ENCODE results near the gene ELP4. TPM values are rescaled to one million over a fixed set of nuclear protein-coding genes. Genes with fewer than 3 reads are reported as not detected.

Gene ELP4
- total and polyA plus RNA-seq, 5 donors from 2014 or later: 21.0 to 24.2 (median 21.4) TPM

- H3K27me3 ChIP-seq (ENCODE audit: control insufficient read depth, insufficient read depth, low read length): no peaks in the 10 kb centered on the region
- H3K9me3 Mint-ChIP-seq: peaks cover 0 to 1% (median 0%) of the 10 kb centered on the region in 7 donors
- H3K27ac ChIP-seq (ENCODE audit: insufficient read depth, low read length, poor library complexity, severe bottlenecking): no peak overlapping the region
- H3K4me3 Mint-ChIP-seq: no peak overlapping the region
- H3K36me3 ChIP-seq (ENCODE audit: control insufficient read depth, insufficient read depth, low read length): peaks cover 5% of the 10 kb centered on the region
- no peak for DNase-seq
- H3K27ac Mint-ChIP-seq: no peak overlapping the region
- H3K27me3 Mint-ChIP-seq: no peaks in the 10 kb centered on the region
- H3K36me3 Mint-ChIP-seq: peaks cover 27% of the 10 kb centered on the region
- no peak for ATAC-seq (ENCODE audit: low read depth in 2 of 2)
- peaks cover 0 to 3% (median 0%) of the 10 kb centered on the region in 4 donors for H3K4me1 Mint-ChIP-seq
- no peaks in the 10 kb centered on the region for H3K9me3 ChIP-seq (ENCODE audit: control insufficient read depth in 2 of 2, low read length in 2 of 2)
- H3K4me3 ChIP-seq (ENCODE audit: low read depth, low read length): no peak overlapping the region
- H3K4me1 ChIP-seq (ENCODE audit: control insufficient read depth, insufficient read depth, low read length, poor library complexity, severe bottlenecking): no peaks in the 10 kb centered on the region
Measured at GRCh38 chr11:31601635-31602282, 92.2 kb downstream of the ELP4 start.

DNA sequence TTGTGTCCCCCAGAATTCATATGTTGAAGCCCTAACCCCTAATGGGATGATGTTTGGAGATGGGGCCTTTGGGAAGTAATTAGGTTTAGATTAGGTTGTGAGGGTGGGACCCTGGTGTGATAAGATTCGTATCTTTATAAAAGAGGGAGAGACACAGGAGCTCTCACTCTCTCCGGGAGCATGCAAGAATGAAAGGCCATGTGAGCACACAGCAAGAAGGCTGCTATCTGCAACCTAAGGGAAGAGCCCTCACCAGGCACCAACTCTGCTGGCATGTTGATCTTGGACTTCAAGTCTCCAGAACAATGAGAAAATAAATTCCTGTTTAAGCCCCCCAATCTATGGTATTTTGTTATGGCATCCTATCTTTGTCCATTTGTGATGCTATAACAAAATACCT, 97.3 kb downstream of the ELP4 start:
- H3K9me3 ChIP-seq (ENCODE audit: control insufficient read depth in 2 of 2, low read length in 2 of 2): no peaks in the 10 kb centered on the region
- no peaks in the 10 kb centered on the region for H3K27me3 ChIP-seq (ENCODE audit: control insufficient read depth, insufficient read depth, low read length)
- H3K4me3 ChIP-seq (ENCODE audit: low read depth, low read length): no peak overlapping the region
- Mint-ChIP-seq H3K4me3 (no peak overlapping the region), H3K27ac (no peak overlapping the region), H3K4me1 (peaks cover 0 to 1% (median 0%) of the 10 kb centered on the region in 4 donors), H3K9me3 (no peaks in the 10 kb centered on the region), H3K36me3 (peaks cover 18% of the 10 kb centered on the region), H3K27me3 (no peaks in the 10 kb centered on the region)
- no peak overlapping the region for H3K27ac ChIP-seq (ENCODE audit: insufficient read depth, low read length, poor library complexity, severe bottlenecking)
- no peaks in the 10 kb centered on the region for H3K36me3 ChIP-seq (ENCODE audit: control insufficient read depth, insufficient read depth, low read length)
- no peak for DNase-seq
- no peaks in the 10 kb centered on the region for H3K4me1 ChIP-seq (ENCODE audit: control insufficient read depth, insufficient read depth, low read length, poor library complexity, severe bottlenecking)
- ATAC-seq (ENCODE audit: low read depth in 2 of 2): no peak

GRCh38 chr11:31607914-31608313, 98.3 kb downstream of the ELP4 start:
- peaks cover 18% of the 10 kb centered on the region for H3K36me3 Mint-ChIP-seq
- no peak for ATAC-seq (ENCODE audit: low read depth in 2 of 2)
- peak overlapping the region in 2 of 3 donors; percentile 6 to 8 for H3K27ac Mint-ChIP-seq

GRCh38 chr11:31608995-31609394, 99.4 kb downstream of the ELP4 start:
- no peak overlapping the region for H3K4me3 Mint-ChIP-seq
- Histone ChIP-seq H3K27ac (ENCODE audit: insufficient read depth, low read length, poor library complexity, severe bottlenecking) (no peak overlapping the region), H3K4me3 (ENCODE audit: low read depth, low read length) (no peak overlapping the region), H3K36me3 (ENCODE audit: control insufficient read depth, insufficient read depth, low read length) (no peaks in the 10 kb centered on the region), H3K9me3 (ENCODE audit: control insufficient read depth in 2 of 2, low read length in 2 of 2) (no peaks in the 10 kb centered on the region), H3K4me1 (ENCODE audit: control insufficient read depth, insufficient read depth, low read length, poor library complexity, severe bottlenecking) (no peaks in the 10 kb centered on the region), H3K27me3 (ENCODE audit: control insufficient read depth, insufficient read depth, low read length) (no peaks in the 10 kb centered on the region)
- peaks cover 18% of the 10 kb centered on the region for H3K36me3 Mint-ChIP-seq
- DNase-seq (no peak), ATAC-seq (ENCODE audit: low read depth in 2 of 2) (no peak)
- H3K27me3 Mint-ChIP-seq: no peaks in the 10 kb centered on the region
- no peaks in the 10 kb centered on the region for H3K4me1 Mint-ChIP-seq
- H3K9me3 Mint-ChIP-seq: no peaks in the 10 kb centered on the region
- H3K27ac Mint-ChIP-seq: no peak overlapping the region

More at GRCh38 chr11:31607914-31608313, 98.3 kb downstream of the ELP4 start:
- Histone ChIP-seq H3K27ac (ENCODE audit: insufficient read depth, low read length, poor library complexity, severe bottlenecking) (no peak overlapping the region), H3K36me3 (ENCODE audit: control insufficient read depth, insufficient read depth, low read length) (no peaks in the 10 kb centered on the region), H3K27me3 (ENCODE audit: control insufficient read depth, insufficient read depth, low read length) (no peaks in the 10 kb centered on the region), H3K9me3 (ENCODE audit: control insufficient read depth in 2 of 2, low read length in 2 of 2) (no peaks in the 10 kb centered on the region), H3K4me3 (ENCODE audit: low read depth, low read length) (no peak overlapping the region), H3K4me1 (ENCODE audit: control insufficient read depth, insufficient read depth, low read length, poor library complexity, severe bottlenecking) (no peaks in the 10 kb centered on the region)
- H3K27me3 Mint-ChIP-seq: no peaks in the 10 kb centered on the region
- DNase-seq: no peak
- no peaks in the 10 kb centered on the region for H3K4me1 Mint-ChIP-seq
- H3K4me3 Mint-ChIP-seq: no peak overlapping the region
- no peaks in the 10 kb centered on the region for H3K9me3 Mint-ChIP-seq

DNA sequence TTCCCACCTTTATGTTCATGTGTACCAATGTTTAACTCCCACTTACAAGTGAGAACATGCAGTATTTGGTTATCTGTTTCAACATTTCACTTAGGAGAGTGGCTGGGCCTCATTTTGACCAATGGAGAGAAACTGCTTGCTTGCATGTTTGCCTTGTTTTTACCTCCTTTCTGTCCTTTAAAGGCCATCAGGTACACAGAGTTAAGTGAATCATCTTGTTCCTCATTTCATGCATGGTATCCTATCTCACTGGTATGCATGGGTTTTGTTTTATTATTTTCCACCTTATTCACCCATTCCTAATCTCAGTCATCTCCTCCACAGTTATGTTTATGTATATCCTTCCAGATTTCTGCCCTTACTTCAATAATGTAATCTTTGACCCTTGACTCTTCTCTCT, 101.0 kb downstream of the ELP4 start:
- DNase-seq: no peak
- H3K27ac ChIP-seq (ENCODE audit: insufficient read depth, low read length, poor library complexity, severe bottlenecking): no peak overlapping the region
- peaks cover 0 to 2% (median 0%) of the 10 kb centered on the region in 7 donors for H3K9me3 Mint-ChIP-seq
- H3K27me3 Mint-ChIP-seq: no peaks in the 10 kb centered on the region
- no peaks in the 10 kb centered on the region for H3K9me3 ChIP-seq (ENCODE audit: control insufficient read depth in 2 of 2, low read length in 2 of 2)
- peaks cover 18% of the 10 kb centered on the region for H3K36me3 Mint-ChIP-seq
- H3K27me3 ChIP-seq (ENCODE audit: control insufficient read depth, insufficient read depth, low read length): no peaks in the 10 kb centered on the region
- H3K4me1 Mint-ChIP-seq: peaks cover 0 to 4% (median 0%) of the 10 kb centered on the region in 4 donors
- no peaks in the 10 kb centered on the region for H3K4me1 ChIP-seq (ENCODE audit: control insufficient read depth, insufficient read depth, low read length, poor library complexity, severe bottlenecking)
- H3K4me3 Mint-ChIP-seq: no peak overlapping the region
- ATAC-seq (ENCODE audit: low read depth in 2 of 2): no peak
- no peak overlapping the region for H3K27ac Mint-ChIP-seq
- H3K36me3 ChIP-seq (ENCODE audit: control insufficient read depth, insufficient read depth, low read length): peaks cover 2% of the 10 kb centered on the region
- H3K4me3 ChIP-seq (ENCODE audit: low read depth, low read length): no peak overlapping the region

GRCh38 chr11:31617246-31617645, 107.7 kb downstream of the ELP4 start:
- H3K4me3 ChIP-seq (ENCODE audit: low read depth, low read length): no peak overlapping the region
- Mint-ChIP-seq H3K27ac (no peak overlapping the region), H3K9me3 (peaks cover 0 to 2% (median 2%) of the 10 kb centered on the region in 7 donors), H3K27me3 (no peaks in the 10 kb centered on the region), H3K4me1 (peaks cover 0 to 12% (median 3%) of the 10 kb centered on the region in 4 donors), H3K36me3 (peaks cover 11% of the 10 kb centered on the region), H3K4me3 (no peak overlapping the region)
- ATAC-seq (ENCODE audit: low read depth in 2 of 2): no peak
- no peak for DNase-seq
- no peaks in the 10 kb centered on the region for H3K27me3 ChIP-seq (ENCODE audit: control insufficient read depth, insufficient read depth, low read length)
- no peaks in the 10 kb centered on the region for H3K9me3 ChIP-seq (ENCODE audit: control insufficient read depth in 2 of 2, low read length in 2 of 2)
- no peaks in the 10 kb centered on the region for H3K4me1 ChIP-seq (ENCODE audit: control insufficient read depth, insufficient read depth, low read length, poor library complexity, severe bottlenecking)
- H3K27ac ChIP-seq (ENCODE audit: insufficient read depth, low read length, poor library complexity, severe bottlenecking): no peak overlapping the region
- H3K36me3 ChIP-seq (ENCODE audit: control insufficient read depth, insufficient read depth, low read length): peaks cover 2% of the 10 kb centered on the region

DNA sequence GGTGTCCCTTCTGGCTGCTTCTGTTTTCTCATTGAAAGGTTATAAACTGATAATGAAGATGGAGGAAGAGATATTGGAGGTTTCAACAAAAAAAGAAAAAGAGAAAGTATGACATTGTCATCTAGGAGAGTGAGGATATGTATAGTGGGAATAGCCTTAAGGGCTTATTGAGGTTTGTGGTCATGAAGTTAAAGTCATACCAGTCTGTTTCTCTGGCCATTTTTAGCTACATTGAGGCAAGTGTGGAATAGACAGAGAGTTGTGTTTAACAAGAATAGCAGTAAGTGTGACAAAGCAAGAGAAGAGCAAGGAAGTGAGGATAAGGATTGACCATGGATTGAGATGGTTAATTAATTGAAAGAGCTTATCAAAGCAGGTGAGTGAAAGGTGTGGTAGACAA, 110.4 kb downstream of the ELP4 start:
- no peaks in the 10 kb centered on the region for H3K9me3 ChIP-seq (ENCODE audit: control insufficient read depth in 2 of 2, low read length in 2 of 2)
- no peaks in the 10 kb centered on the region for H3K27me3 ChIP-seq (ENCODE audit: control insufficient read depth, insufficient read depth, low read length)
- DNase-seq (no peak), ATAC-seq (ENCODE audit: low read depth in 2 of 2) (no peak)
- H3K27me3 Mint-ChIP-seq: no peaks in the 10 kb centered on the region
- H3K9me3 Mint-ChIP-seq: peaks cover 0 to 2% (median 0%) of the 10 kb centered on the region in 7 donors
- H3K4me1 Mint-ChIP-seq: peaks cover 0 to 8% (median 3%) of the 10 kb centered on the region in 4 donors
- no peaks in the 10 kb centered on the region for H3K4me1 ChIP-seq (ENCODE audit: control insufficient read depth, insufficient read depth, low read length, poor library complexity, severe bottlenecking)
- peak overlapping the region in 1 of 3 donors; percentile 32 for H3K27ac Mint-ChIP-seq
- H3K4me3 Mint-ChIP-seq: no peak overlapping the region
- no peak overlapping the region for H3K27ac ChIP-seq (ENCODE audit: insufficient read depth, low read length, poor library complexity, severe bottlenecking)
- no peak overlapping the region for H3K4me3 ChIP-seq (ENCODE audit: low read depth, low read length)
- H3K36me3 Mint-ChIP-seq: peaks cover 11% of the 10 kb centered on the region
- no peaks in the 10 kb centered on the region for H3K36me3 ChIP-seq (ENCODE audit: control insufficient read depth, insufficient read depth, low read length)

GRCh38 chr11:31620434-31620833, 110.9 kb downstream of the ELP4 start:
- no peak overlapping the region for H3K4me3 Mint-ChIP-seq

More at GRCh38 chr11:31620434-31620833, 110.9 kb downstream of the ELP4 start:
- no peaks in the 10 kb centered on the region for H3K36me3 ChIP-seq (ENCODE audit: control insufficient read depth, insufficient read depth, low read length)
- H3K27ac ChIP-seq (ENCODE audit: insufficient read depth, low read length, poor library complexity, severe bottlenecking): no peak overlapping the region
- Mint-ChIP-seq H3K9me3 (peaks cover 0 to 2% (median 0%) of the 10 kb centered on the region in 7 donors), H3K27ac (no peak overlapping the region), H3K27me3 (no peaks in the 10 kb centered on the region), H3K4me1 (peaks cover 0 to 7% (median 3%) of the 10 kb centered on the region in 4 donors), H3K36me3 (peaks cover 11% of the 10 kb centered on the region)
- ATAC-seq (ENCODE audit: low read depth in 2 of 2) (no peak), DNase-seq (no peak)
- H3K4me3 ChIP-seq (ENCODE audit: low read depth, low read length): no peak overlapping the region
- no peaks in the 10 kb centered on the region for H3K9me3 ChIP-seq (ENCODE audit: control insufficient read depth in 2 of 2, low read length in 2 of 2)
- H3K4me1 ChIP-seq (ENCODE audit: control insufficient read depth, insufficient read depth, low read length, poor library complexity, severe bottlenecking): no peaks in the 10 kb centered on the region
- no peaks in the 10 kb centered on the region for H3K27me3 ChIP-seq (ENCODE audit: control insufficient read depth, insufficient read depth, low read length)
